ENCODE results near the gene SLC25A28.
"Not testable (repeated sequence)": the region's sequence is repeated elsewhere in the genome, so short reads cannot be mapped to it uniquely, and the experiment has no call there.

Gene SLC25A28

DNA sequence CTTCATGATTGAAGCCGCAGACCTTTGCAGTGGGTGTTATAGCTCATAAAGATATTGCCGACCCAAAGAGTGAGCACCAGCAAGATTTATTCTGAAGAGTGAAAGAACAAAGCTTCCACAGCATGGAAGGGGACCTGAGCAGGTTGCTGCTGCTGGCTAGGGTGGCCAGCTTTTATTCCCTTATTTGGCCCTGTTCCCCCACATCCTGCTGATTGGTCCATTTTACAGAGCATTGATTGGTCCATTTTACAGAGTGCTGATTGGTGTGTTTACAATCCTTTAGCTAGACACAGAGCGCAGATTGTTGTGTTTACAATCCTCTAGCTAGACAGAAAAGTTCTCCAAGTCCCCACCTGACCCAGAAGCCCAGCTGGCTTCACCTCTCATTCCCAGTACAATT is 4.9 kb upstream of the SLC25A28 start:
- DNase-seq, result not testable (repeated sequence)

DNA sequence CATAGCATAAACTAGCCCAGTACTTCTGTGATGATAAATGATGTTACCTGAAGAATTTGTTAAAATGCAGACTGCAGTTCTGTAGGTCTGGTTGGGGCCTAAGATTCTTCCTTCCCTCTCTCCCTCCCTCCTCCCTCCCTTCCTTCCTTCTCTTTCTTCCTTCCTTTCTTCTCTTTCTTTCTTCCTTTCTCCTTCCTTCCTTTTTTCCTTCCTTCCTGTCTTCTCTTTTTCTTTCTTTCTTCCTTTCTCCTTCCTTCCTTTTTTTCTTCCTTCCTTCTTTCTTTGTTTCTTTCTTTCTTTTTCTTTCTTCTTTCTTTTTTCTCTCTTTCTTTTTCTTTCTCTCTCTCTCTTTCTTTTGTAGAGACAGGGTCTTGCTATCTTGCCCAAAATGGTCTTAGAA is 3.7 kb upstream of the SLC25A28 start:
- no peak for DNase-seq

GRCh38 chr10:99621454-99622251 is 1.4 kb upstream of the SLC25A28 start:
- DNase-seq, result no peak

GRCh38 chr10:99620711-99621453 is 643 bp upstream of the SLC25A28 start:
- peak; percentile 97 for DNase-seq

GRCh38 chr10:99619090-99619800 is 994 bp downstream of the SLC25A28 start:
- peak in 1 of 2 donors; percentile 48 for DNase-seq

- no peak for DNase-seq
Observed at GRCh38 chr10:99617696-99618095, 2.5 kb downstream of the SLC25A28 start.

DNA sequence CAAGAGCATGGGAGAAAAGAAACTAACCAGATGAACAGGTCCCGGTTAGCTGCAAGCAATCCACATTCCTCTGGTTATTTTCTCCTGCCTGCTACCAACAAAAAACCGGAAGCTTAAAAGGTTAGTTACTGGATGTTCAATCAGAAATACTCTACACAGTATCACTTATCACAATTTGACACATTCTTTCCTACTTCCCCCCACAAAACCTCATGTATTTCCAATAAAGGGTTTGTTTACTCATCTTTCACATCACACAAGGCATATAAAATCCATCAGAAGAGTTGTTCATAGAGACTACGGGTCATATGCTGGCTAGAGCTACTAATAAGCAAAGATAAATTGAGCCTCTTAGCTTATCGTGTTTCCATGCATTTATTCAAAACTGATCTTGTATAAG is 4.8 kb downstream of the SLC25A28 start:
- DNase-seq, result no peak

- DNase-seq, result peak; percentile 51 to 56
Observed at GRCh38 chr10:99612167-99612831, 7.9 kb downstream of the SLC25A28 start.

GRCh38 chr10:99611326-99611725 is 8.9 kb downstream of the SLC25A28 start:
- DNase-seq, result no peak

DNA sequence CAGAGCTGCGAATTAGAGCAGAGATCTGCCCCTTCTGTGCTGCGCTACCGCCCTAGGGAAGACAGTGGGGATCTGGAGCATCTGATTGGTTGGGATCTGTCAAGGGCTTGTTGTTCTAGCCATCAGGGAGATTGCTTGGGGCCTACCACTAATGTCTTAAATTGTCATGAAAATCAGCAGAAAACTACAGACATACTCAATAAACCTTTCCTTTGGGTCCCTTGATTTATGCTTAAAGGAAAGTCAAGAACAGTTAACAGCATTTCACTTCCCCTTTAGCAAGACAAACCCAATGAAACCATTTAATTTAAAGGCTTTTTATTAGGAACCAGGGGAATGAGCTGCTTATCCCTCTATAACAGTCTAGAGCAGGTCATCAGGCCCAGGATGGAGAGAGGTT is 10.0 kb downstream of the SLC25A28 start:
- no peak for DNase-seq

- no peak for DNase-seq
Observed at GRCh38 chr10:99609186-99609585, 11.1 kb downstream of the SLC25A28 start.

- DNase-seq, result no peak
Observed at GRCh38 chr10:99605351-99605750, 14.9 kb downstream of the SLC25A28 start.

- DNase-seq, result no peak
Observed at GRCh38 chr10:99604862-99605261, 15.4 kb downstream of the SLC25A28 start.

DNA sequence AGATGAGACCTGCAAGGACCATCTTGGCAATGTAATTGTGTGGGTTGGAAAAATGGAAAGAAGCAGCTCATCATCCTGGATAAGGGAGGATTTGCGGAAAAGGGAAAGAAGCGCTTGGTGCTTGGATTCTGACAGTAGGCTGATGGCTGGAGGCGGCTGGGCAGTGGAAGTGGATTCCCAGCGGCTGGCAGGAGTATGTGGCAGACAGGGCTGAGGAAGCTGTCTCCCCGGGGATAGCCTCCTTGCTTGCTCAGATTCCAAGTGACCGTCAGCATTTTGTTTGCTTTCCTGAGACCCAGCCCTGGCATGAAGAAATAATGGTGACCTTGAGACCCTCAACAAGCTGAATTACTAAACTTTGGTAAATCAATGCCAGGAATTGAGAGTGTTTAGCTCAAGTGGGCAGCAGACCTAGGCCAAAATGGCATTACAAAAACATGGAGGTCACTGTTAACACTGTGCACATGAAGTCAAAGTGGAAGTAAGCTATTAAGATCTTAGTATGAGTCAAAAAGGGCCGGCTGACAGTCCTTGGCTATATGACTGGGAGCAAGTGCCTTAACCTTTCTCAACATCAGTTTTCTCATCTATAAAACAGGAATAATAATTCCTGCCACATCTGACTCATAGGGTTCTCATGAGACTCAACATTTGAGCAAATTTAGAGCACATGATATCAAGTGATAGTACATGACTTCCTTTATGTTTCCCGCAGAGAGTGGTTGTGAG is 21.3 kb downstream of the SLC25A28 start:
- DNase-seq, result peak; percentile 67 to 71

DNA sequence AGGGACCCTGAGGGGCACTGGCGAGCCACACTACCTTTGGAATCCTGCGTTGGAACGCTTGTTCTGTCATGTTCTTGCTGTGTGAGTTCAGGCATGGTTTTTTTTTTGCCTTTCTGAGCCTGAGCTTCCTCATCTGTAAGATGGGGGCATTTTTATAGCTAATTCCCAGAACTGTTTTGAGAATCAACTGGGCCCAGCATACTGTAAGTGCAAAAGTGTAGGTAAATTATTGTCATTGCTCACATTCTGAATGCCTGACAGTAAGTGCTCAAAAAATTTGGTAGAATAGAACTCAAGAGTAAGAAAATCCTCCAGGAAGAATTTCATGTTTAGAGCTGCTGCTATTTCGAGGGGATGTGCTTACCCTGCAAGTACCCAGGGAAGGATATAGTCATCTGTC is 22.2 kb downstream of the SLC25A28 start:
- DNase-seq, result no peak

- DNase-seq, result not testable (repeated sequence)
Observed at GRCh38 chr10:99596708-99597107, 23.5 kb downstream of the SLC25A28 start.

GRCh38 chr10:99595770-99596465 is 24.3 kb downstream of the SLC25A28 start:
- DNase-seq, result no peak

GRCh38 chr10:99595236-99595635 is 25.0 kb downstream of the SLC25A28 start:
- DNase-seq, result no peak

DNA sequence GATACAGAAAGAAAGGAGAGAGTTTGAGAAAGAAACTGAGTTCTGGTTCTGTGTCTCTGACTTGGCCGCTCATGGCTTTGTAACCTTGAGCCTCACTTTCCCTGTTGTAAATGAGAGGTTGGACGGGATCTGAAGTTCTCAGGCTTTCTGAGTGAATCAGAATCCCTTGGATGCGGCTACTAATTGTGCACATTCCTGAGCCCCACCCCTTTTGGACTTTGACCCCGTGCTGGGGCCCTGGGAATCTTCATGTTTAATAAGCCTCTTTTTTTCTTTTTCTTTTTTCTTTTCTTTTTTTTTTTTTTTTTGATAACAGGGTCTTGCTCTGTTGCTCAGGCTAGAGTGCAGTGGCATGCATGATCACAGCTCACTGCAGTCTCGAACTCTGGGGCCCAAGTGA is 26.9 kb downstream of the SLC25A28 start:
- no peak for DNase-seq

- no peak for DNase-seq
Observed at GRCh38 chr10:99590799-99591198, 29.4 kb downstream of the SLC25A28 start.

GRCh38 chr10:99583687-99584086 is 36.6 kb downstream of the SLC25A28 start:
- DNase-seq, result no peak
